ENCODE measurements around the gene SPAG16.
"Not testable (repeated sequence)": the region's sequence is repeated elsewhere in the genome, so short reads cannot be mapped to it uniquely, and the experiment has no call there.

SPAG16 gene

DNA sequence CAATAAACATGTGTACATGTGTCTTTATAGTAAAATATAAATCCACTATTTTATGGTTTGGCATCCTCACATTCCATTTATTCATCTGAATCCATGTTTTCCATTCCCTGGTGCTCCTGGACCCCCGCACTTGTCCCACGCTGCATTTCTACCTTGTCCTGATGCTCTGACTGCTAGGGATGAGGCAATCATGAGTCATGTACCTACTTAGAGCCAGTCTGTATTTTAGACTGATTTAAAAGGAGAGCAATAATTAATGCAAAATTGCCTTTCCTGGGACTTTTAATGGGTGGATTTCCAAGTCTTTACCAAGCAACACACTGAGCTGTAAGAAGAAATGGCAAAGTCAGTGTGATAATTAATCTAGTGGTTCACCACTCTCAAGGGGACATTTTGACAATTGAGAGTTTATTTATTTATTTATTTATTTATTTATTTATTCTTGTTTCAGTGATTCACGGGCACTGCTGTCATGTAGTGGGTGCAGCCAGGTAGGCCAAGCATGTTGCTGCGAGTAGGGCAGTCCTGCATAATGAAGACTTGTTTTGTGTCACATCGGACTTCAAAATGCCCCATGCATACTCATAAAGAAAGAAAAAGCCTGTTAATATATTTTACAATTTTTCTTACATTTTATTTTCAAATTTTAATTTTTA, 707.3 kb downstream of the SPAG16 start:
- Histone ChIP-seq H3K4me3 (ENCODE audit: low read depth, low read length) (no peak overlapping the region), H3K36me3 (ENCODE audit: control insufficient read depth, insufficient read depth, low read length) (no peaks in the 10 kb centered on the region), H3K4me1 (ENCODE audit: control insufficient read depth, insufficient read depth, low read length) (peaks cover 13% of the 10 kb centered on the region), H3K9me3 (ENCODE audit: control insufficient read depth, insufficient read depth, low read length) (no peaks in the 10 kb centered on the region), H3K27me3 (ENCODE audit: control insufficient read depth, insufficient read depth, low read length) (no peaks in the 10 kb centered on the region), H3K9ac (ENCODE audit: low read depth, low read length) (no peak overlapping the region), H3K27ac (ENCODE audit: low read depth, low read length) (no peak overlapping the region)

GRCh38 chr2:213995400-213996105, 711.3 kb downstream of the SPAG16 start:
- H3K9me3 ChIP-seq (ENCODE audit: control insufficient read depth, insufficient read depth, low read length): peaks cover 2% of the 10 kb centered on the region; the same call in 1 of the 2 replicates
- H3K27ac ChIP-seq (ENCODE audit: low read depth, low read length): no peak overlapping the region
- H3K27me3 ChIP-seq (ENCODE audit: control insufficient read depth, insufficient read depth, low read length): no peaks in the 10 kb centered on the region
- H3K9ac ChIP-seq (ENCODE audit: low read depth, low read length): no peak overlapping the region
- no peak overlapping the region for H3K4me3 ChIP-seq (ENCODE audit: low read depth, low read length)
- H3K36me3 ChIP-seq (ENCODE audit: control insufficient read depth, insufficient read depth, low read length): no peaks in the 10 kb centered on the region
- peaks cover 13% of the 10 kb centered on the region for H3K4me1 ChIP-seq (ENCODE audit: control insufficient read depth, insufficient read depth, low read length)

GRCh38 chr2:213998976-213999375, 714.7 kb downstream of the SPAG16 start:
- H3K36me3 ChIP-seq (ENCODE audit: control insufficient read depth, insufficient read depth, low read length); H3K9me3 ChIP-seq (ENCODE audit: control insufficient read depth, insufficient read depth, low read length); H3K27ac ChIP-seq (ENCODE audit: low read depth, low read length); H3K9ac ChIP-seq (ENCODE audit: low read depth, low read length); H3K4me1 ChIP-seq (ENCODE audit: control insufficient read depth, insufficient read depth, low read length); H3K27me3 ChIP-seq (ENCODE audit: control insufficient read depth, insufficient read depth, low read length); H3K4me3 ChIP-seq (ENCODE audit: low read depth, low read length): not testable (repeated sequence)

DNA sequence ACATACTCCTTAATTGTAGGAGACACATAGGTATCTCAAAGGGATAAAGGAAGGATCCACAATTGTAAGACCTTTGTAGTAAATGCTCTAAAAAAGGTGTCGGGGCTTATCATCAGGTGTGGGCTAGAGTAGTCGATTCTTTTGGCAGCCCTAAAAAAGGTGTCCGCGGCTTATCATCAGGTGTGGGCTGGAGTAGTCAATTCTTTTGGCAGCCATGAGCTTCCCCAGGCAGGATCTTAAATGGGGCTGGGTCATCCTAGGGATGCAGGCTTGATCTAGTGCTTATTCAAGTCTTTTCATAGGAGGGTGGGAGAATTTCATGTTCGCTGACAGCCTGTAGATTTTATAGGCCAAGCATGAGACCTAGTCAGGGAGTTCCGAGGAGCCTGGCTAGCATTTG, 720.2 kb downstream of the SPAG16 start:
- no peak overlapping the region for H3K9ac ChIP-seq (ENCODE audit: low read depth, low read length)
- no peaks in the 10 kb centered on the region for H3K4me1 ChIP-seq (ENCODE audit: control insufficient read depth, insufficient read depth, low read length)
- no peaks in the 10 kb centered on the region for H3K27me3 ChIP-seq (ENCODE audit: control insufficient read depth, insufficient read depth, low read length)
- H3K27ac ChIP-seq (ENCODE audit: low read depth, low read length): no peak overlapping the region
- 0 out of 2 replicates have a peak, but pooled peaks cover 6% of the 10 kb centered on the region for H3K9me3 ChIP-seq (ENCODE audit: control insufficient read depth, insufficient read depth, low read length)
- H3K36me3 ChIP-seq (ENCODE audit: control insufficient read depth, insufficient read depth, low read length): no peaks in the 10 kb centered on the region
- no peak overlapping the region for H3K4me3 ChIP-seq (ENCODE audit: low read depth, low read length)

DNA sequence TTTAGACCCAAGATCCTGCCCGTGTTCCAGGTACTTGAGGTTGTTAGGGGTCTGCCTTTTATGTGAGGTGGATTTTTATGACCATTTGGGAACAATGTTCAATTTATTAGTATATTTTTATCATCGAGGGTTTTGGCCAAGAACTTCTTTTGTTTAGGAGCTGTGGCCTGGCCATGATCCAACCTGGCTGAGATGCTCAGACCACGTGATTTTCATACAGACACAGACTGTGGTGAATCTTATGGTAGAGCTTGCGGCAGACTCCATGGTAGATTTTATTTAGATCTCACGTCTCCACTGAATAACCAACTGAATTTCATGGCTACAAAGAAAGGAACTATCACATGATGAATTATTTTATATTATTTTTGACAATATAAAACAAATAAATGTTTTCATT, 721.1 kb downstream of the SPAG16 start:
- no peak overlapping the region for H3K9ac ChIP-seq (ENCODE audit: low read depth, low read length)
- H3K4me3 ChIP-seq (ENCODE audit: low read depth, low read length): no peak overlapping the region
- no peak overlapping the region for H3K27ac ChIP-seq (ENCODE audit: low read depth, low read length)
- 0 out of 2 replicates have a peak, but pooled peaks cover 4% of the 10 kb centered on the region for H3K9me3 ChIP-seq (ENCODE audit: control insufficient read depth, insufficient read depth, low read length)
- no peaks in the 10 kb centered on the region for H3K36me3 ChIP-seq (ENCODE audit: control insufficient read depth, insufficient read depth, low read length)
- H3K4me1 ChIP-seq (ENCODE audit: control insufficient read depth, insufficient read depth, low read length): no peaks in the 10 kb centered on the region
- no peaks in the 10 kb centered on the region for H3K27me3 ChIP-seq (ENCODE audit: control insufficient read depth, insufficient read depth, low read length)

DNA sequence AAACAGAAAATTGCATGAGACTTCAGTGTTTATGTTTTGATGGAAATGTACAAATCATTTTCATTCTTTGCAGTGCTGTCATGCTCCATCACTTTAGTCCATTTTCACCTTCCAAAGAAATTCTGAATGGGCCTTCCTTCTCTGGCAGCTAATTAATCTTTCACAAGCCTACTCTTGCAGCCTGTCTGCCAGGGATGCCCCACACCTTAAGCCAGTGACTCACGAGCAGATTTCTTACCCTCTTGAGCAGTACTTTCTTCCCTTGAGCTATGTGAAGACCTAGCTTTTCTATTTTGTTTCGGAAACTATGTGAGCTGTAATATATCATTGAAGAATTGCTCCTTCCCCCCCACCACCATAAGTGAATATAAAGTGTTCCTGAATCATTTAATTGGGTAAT, 722.3 kb downstream of the SPAG16 start:
- H3K9ac ChIP-seq (ENCODE audit: low read depth, low read length): no peak overlapping the region
- H3K36me3 ChIP-seq (ENCODE audit: control insufficient read depth, insufficient read depth, low read length): no peaks in the 10 kb centered on the region
- no peak overlapping the region for H3K4me3 ChIP-seq (ENCODE audit: low read depth, low read length)
- H3K27ac ChIP-seq (ENCODE audit: low read depth, low read length): no peak overlapping the region
- no peaks in the 10 kb centered on the region for H3K27me3 ChIP-seq (ENCODE audit: control insufficient read depth, insufficient read depth, low read length)
- H3K4me1 ChIP-seq (ENCODE audit: control insufficient read depth, insufficient read depth, low read length): no peaks in the 10 kb centered on the region
- H3K9me3 ChIP-seq (ENCODE audit: control insufficient read depth, insufficient read depth, low read length): 0 out of 2 replicates have a peak, but pooled peaks cover 4% of the 10 kb centered on the region

DNA sequence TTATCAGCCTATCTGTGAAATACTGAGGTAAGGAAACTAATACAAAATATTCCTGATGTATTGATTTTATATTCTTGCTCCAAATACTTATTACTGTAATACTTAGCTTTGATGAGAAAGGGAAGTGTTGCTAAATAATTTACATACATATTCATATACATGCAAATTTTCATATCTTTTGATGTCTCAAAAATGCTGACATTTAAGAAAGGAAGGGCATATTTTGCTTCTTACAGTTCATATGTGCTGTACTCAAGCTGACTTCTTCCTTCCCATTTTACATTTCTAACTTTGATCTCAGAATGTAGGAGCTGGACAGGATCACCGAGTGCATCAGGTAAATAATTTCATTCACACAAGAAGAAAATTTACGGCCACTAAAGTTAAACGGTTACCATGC, 727.4 kb downstream of the SPAG16 start:
- H3K9ac ChIP-seq (ENCODE audit: low read depth, low read length): no peak overlapping the region
- no peak overlapping the region for H3K27ac ChIP-seq (ENCODE audit: low read depth, low read length)
- H3K36me3 ChIP-seq (ENCODE audit: control insufficient read depth, insufficient read depth, low read length): no peaks in the 10 kb centered on the region
- H3K9me3 ChIP-seq (ENCODE audit: control insufficient read depth, insufficient read depth, low read length): 0 out of 2 replicates have a peak, but pooled peaks cover 4% of the 10 kb centered on the region
- H3K4me1 ChIP-seq (ENCODE audit: control insufficient read depth, insufficient read depth, low read length): no peaks in the 10 kb centered on the region
- H3K4me3 ChIP-seq (ENCODE audit: low read depth, low read length): no peak overlapping the region
- no peaks in the 10 kb centered on the region for H3K27me3 ChIP-seq (ENCODE audit: control insufficient read depth, insufficient read depth, low read length)

GRCh38 chr2:214014551-214015220, 730.4 kb downstream of the SPAG16 start:
- Histone ChIP-seq H3K4me1 (ENCODE audit: control insufficient read depth, insufficient read depth, low read length) (no peaks in the 10 kb centered on the region), H3K27me3 (ENCODE audit: control insufficient read depth, insufficient read depth, low read length) (no peaks in the 10 kb centered on the region), H3K27ac (ENCODE audit: low read depth, low read length) (no peak overlapping the region), H3K36me3 (ENCODE audit: control insufficient read depth, insufficient read depth, low read length) (no peaks in the 10 kb centered on the region), H3K9me3 (ENCODE audit: control insufficient read depth, insufficient read depth, low read length) (no peaks in the 10 kb centered on the region), H3K4me3 (ENCODE audit: low read depth, low read length) (no peak overlapping the region), H3K9ac (ENCODE audit: low read depth, low read length) (no peak overlapping the region)

- H3K9me3 ChIP-seq (ENCODE audit: control insufficient read depth, insufficient read depth, low read length): no peaks in the 10 kb centered on the region
- no peaks in the 10 kb centered on the region for H3K4me1 ChIP-seq (ENCODE audit: control insufficient read depth, insufficient read depth, low read length)
- H3K27ac ChIP-seq (ENCODE audit: low read depth, low read length): no peak overlapping the region
- H3K9ac ChIP-seq (ENCODE audit: low read depth, low read length): no peak overlapping the region
- H3K36me3 ChIP-seq (ENCODE audit: control insufficient read depth, insufficient read depth, low read length): no peaks in the 10 kb centered on the region
- no peaks in the 10 kb centered on the region for H3K27me3 ChIP-seq (ENCODE audit: control insufficient read depth, insufficient read depth, low read length)
- no peak overlapping the region for H3K4me3 ChIP-seq (ENCODE audit: low read depth, low read length)
Measured at GRCh38 chr2:214019229-214019972, 735.1 kb downstream of the SPAG16 start.

GRCh38 chr2:214019973-214020345, 735.7 kb downstream of the SPAG16 start:
- H3K4me1 ChIP-seq (ENCODE audit: control insufficient read depth, insufficient read depth, low read length): no peaks in the 10 kb centered on the region
- H3K9me3 ChIP-seq (ENCODE audit: control insufficient read depth, insufficient read depth, low read length): no peaks in the 10 kb centered on the region
- no peak overlapping the region for H3K4me3 ChIP-seq (ENCODE audit: low read depth, low read length)
- no peaks in the 10 kb centered on the region for H3K36me3 ChIP-seq (ENCODE audit: control insufficient read depth, insufficient read depth, low read length)
- H3K9ac ChIP-seq (ENCODE audit: low read depth, low read length): no peak overlapping the region
- no peak overlapping the region for H3K27ac ChIP-seq (ENCODE audit: low read depth, low read length)
- no peaks in the 10 kb centered on the region for H3K27me3 ChIP-seq (ENCODE audit: control insufficient read depth, insufficient read depth, low read length)
